ENCODE results near the gene LTA. TPM values are rescaled to one million over a fixed set of nuclear protein-coding genes. Genes with fewer than 3 reads are reported as not detected.

Gene LTA
- total RNA-seq, 1 experiment from 2014 or later, result not detected

GRCh38 chr6:31575335-31575901, 3.3 kb downstream of the LTA start, which contains the start of gene TNF:
TNF (plus strand) TSS chr6:31575565; CDS start chr6:31575742, 177 bp downstream.
- H3K36me3 Mint-ChIP-seq (ENCODE audit: insufficient read depth, unreplicated experiment), result peaks cover 7% of the 10 kb centered on the region
- H3K4me1 Mint-ChIP-seq (ENCODE audit: insufficient read depth, unreplicated experiment), result peaks cover 6% of the 10 kb centered on the region
- ChIA-PET POLR2A (interaction anchor here (1.4 kb wide), 1 partner anchor 16 kb away, joined by 3 read pairs; no protein-coding TSS in a partner anchor), CTCF (interaction anchor here (0.6 to 18.9 kb wide), 4 partner anchors 12 to 109 kb away, joined by 3 to 215 read pairs (median 4); partner anchors contain the start of gene NCR3)
- no peaks in the 10 kb centered on the region for H3K9me3 Mint-ChIP-seq (ENCODE audit: unreplicated experiment)
- H3K27me3 Mint-ChIP-seq (ENCODE audit: insufficient read depth, unreplicated experiment), result peaks cover 20% of the 10 kb centered on the region
- TF ChIP-seq CTCF (IDR thresholded peaks at IDR 0.05; ENCODE audit: unreplicated experiment), result no peak
- intact Hi-C loops (cut with micrococcal nuclease), result no loop called here
- no peak within 1 kb of the TSS for H3K4me3 Mint-ChIP-seq (ENCODE audit: unreplicated experiment)
- H3K27ac Mint-ChIP-seq (ENCODE audit: low read depth, unreplicated experiment), result no peak within 1 kb of the TSS
- no TSS peak for BruUV-seq (replicated peaks)
- no peak for DNase-seq (ENCODE audit: unreplicated experiment)

DNA sequence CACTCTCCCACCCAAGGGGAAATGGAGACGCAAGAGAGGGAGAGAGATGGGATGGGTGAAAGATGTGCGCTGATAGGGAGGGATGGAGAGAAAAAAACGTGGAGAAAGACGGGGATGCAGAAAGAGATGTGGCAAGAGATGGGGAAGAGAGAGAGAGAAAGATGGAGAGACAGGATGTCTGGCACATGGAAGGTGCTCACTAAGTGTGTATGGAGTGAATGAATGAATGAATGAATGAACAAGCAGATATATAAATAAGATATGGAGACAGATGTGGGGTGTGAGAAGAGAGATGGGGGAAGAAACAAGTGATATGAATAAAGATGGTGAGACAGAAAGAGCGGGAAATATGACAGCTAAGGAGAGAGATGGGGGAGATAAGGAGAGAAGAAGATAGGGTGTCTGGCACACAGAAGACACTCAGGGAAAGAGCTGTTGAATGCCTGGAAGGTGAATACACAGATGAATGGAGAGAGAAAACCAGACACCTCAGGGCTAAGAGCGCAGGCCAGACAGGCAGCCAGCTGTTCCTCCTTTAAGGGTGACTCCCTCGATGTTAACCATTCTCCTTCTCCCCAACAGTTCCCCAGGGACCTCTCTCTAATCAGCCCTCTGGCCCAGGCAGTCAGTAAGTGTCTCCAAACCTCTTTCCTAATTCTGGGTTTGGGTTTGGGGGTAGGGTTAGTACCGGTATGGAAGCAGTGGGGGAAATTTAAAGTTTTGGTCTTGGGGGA, 4.0 kb downstream of the LTA start:
- H3K27ac Mint-ChIP-seq (ENCODE audit: low read depth, unreplicated experiment), result no peak overlapping the region
- DNase-seq (ENCODE audit: unreplicated experiment), result no peak
- no TSS peak for BruUV-seq (replicated peaks)
- H3K36me3 Mint-ChIP-seq (ENCODE audit: insufficient read depth, unreplicated experiment), result peaks cover 7% of the 10 kb centered on the region
- ChIA-PET POLR2A (no interaction called here), CTCF (interaction anchor here (0.6 to 18.9 kb wide), 4 partner anchors 21 to 1010 kb away, joined by 3 to 215 read pairs (median 4); partner anchors contain the start of gene NCR3)
- no peak overlapping the region for H3K4me3 Mint-ChIP-seq (ENCODE audit: unreplicated experiment)
- peaks cover 9% of the 10 kb centered on the region for H3K4me1 Mint-ChIP-seq (ENCODE audit: insufficient read depth, unreplicated experiment)
- peaks cover 20% of the 10 kb centered on the region for H3K27me3 Mint-ChIP-seq (ENCODE audit: insufficient read depth, unreplicated experiment)
- H3K9me3 Mint-ChIP-seq (ENCODE audit: unreplicated experiment), result no peaks in the 10 kb centered on the region
- no peak for TF ChIP-seq CTCF (IDR thresholded peaks at IDR 0.05; ENCODE audit: unreplicated experiment)
- intact Hi-C loops (cut with micrococcal nuclease), result no loop called here

- no peak for TF ChIP-seq CTCF (IDR thresholded peaks at IDR 0.05; ENCODE audit: unreplicated experiment)
- Mint-ChIP-seq H3K4me3 (ENCODE audit: unreplicated experiment) (no peak overlapping the region), H3K27me3 (ENCODE audit: insufficient read depth, unreplicated experiment) (peaks cover 20% of the 10 kb centered on the region), H3K9me3 (ENCODE audit: unreplicated experiment) (no peaks in the 10 kb centered on the region), H3K4me1 (ENCODE audit: insufficient read depth, unreplicated experiment) (peaks cover 17% of the 10 kb centered on the region), H3K27ac (ENCODE audit: low read depth, unreplicated experiment) (no peak overlapping the region), H3K36me3 (ENCODE audit: insufficient read depth, unreplicated experiment) (peaks cover 7% of the 10 kb centered on the region)
- BruUV-seq (replicated peaks), result no TSS peak
- DNase-seq (ENCODE audit: unreplicated experiment), result no peak
- POLR2A ChIA-PET, result interaction anchor here (0.6 kb wide), 1 partner anchor 84 kb away, joined by 3 read pairs; no protein-coding TSS in a partner anchor
- intact Hi-C loops (cut with micrococcal nuclease), result no loop called here
- CTCF ChIA-PET, result interaction anchor here (0.6 to 18.9 kb wide), 5 partner anchors 20 to 1011 kb away, joined by 3 to 215 read pairs (median 3); partner anchors contain the start of genes ATP6V1G2 and NCR3
Measured at GRCh38 chr6:31576897-31577578, 4.9 kb downstream of the LTA start.

DNA sequence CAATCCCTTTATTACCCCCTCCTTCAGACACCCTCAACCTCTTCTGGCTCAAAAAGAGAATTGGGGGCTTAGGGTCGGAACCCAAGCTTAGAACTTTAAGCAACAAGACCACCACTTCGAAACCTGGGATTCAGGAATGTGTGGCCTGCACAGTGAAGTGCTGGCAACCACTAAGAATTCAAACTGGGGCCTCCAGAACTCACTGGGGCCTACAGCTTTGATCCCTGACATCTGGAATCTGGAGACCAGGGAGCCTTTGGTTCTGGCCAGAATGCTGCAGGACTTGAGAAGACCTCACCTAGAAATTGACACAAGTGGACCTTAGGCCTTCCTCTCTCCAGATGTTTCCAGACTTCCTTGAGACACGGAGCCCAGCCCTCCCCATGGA, 5.5 kb downstream of the LTA start:
- TF ChIP-seq CTCF (IDR thresholded peaks at IDR 0.05; ENCODE audit: unreplicated experiment), result no peak
- POLR2A ChIA-PET, result interaction anchor here (0.6 to 1.7 kb wide), 5 partner anchors 13 to 1979 kb away, joined by 3 to 10 read pairs (median 4); partner anchors contain the start of gene DDX39B
- no TSS peak for BruUV-seq (replicated peaks)
- Mint-ChIP-seq H3K4me3 (ENCODE audit: unreplicated experiment) (no peak overlapping the region), H3K27me3 (ENCODE audit: insufficient read depth, unreplicated experiment) (peaks cover 20% of the 10 kb centered on the region), H3K4me1 (ENCODE audit: insufficient read depth, unreplicated experiment) (peaks cover 12% of the 10 kb centered on the region), H3K9me3 (ENCODE audit: unreplicated experiment) (no peaks in the 10 kb centered on the region), H3K36me3 (ENCODE audit: insufficient read depth, unreplicated experiment) (peaks cover 7% of the 10 kb centered on the region), H3K27ac (ENCODE audit: low read depth, unreplicated experiment) (no peak overlapping the region)
- DNase-seq (ENCODE audit: unreplicated experiment), result no peak
- intact Hi-C loops (cut with micrococcal nuclease), result no loop called here
- CTCF ChIA-PET, result interaction anchor here (0.6 to 18.9 kb wide), 4 partner anchors 20 to 372 kb away, joined by 3 to 215 read pairs (median 4); partner anchors contain the start of genes ATP6V1G2 and NCR3

Measured in MCF 10A (cell line).